B cell (primary cell): ENCODE measurements around the gene RNF223. TPM values are rescaled to one million over a fixed set of nuclear protein-coding genes. Genes with fewer than 3 reads are reported as not detected.

Experiments
- ATAC-seq: fragments of 200-7000 bp; cut with Tn5 transposase; one replicate; pipeline ENCODE4 v1.10.0; 2021; ENCODE audit warnings: low read depth, mild to moderate bottlenecking, moderate number of reproducible peaks, moderate library complexity
- CTCF ChIA-PET: fragments of 350-600 bp; sonication (Branson Sonifier 250); formaldehyde crosslinking; loops from one replicate; lab custom pipeline; 2021; ENCODE audit warnings: antibody characterized with exemption, inconsistent platforms; lab: Charles Lee
- POLR2A ChIA-PET: fragments of 350-600 bp; sonication (Branson Sonifier 250); formaldehyde crosslinking; loops from one replicate; lab custom pipeline; 2021; ENCODE audit warnings: antibody characterized with exemption; lab: Charles Lee
- DNase-seq: peaks from one replicate; pipeline ENCODE4 v3.0.0; 2013
- H2AFZ ChIP-seq: 2 replicates; pipeline ENCODE4 v1.6.1; 2012; ENCODE audit warnings: mild to moderate bottlenecking, low read depth, low read length; ENCODE audit not compliant: insufficient read depth, poor library complexity, severe bottlenecking
- H3K27ac ChIP-seq, 2 donors: 1 replicate in 1 of 2; 2 replicates in 1 of 2; pipeline ENCODE4 v1.5.1; 2012 to 2013; ENCODE audit warnings: low read length in 2 of 2, mild to moderate bottlenecking in 2 of 2, moderate library complexity in 1 of 2
- H3K27me3 ChIP-seq, 4 experiments: fragments of 200-600 bp in 1 of 4; sonication (generic) in 1 of 4; replicated peaks in 1 of 4; 1 replicate in 2 of 4; 2 replicates in 2 of 4; pipeline versions ENCODE4 v1.6.1 to v1.7.0; 2013 to 2016; ENCODE audit warnings: low read length in 3 of 4, mild to moderate bottlenecking in 2 of 4, mixed read lengths in 1 of 4, moderate library complexity in 1 of 4; ENCODE audit not compliant: insufficient read depth in 4 of 4, control insufficient read depth in 3 of 4; ENCODE audit errors: control extremely low read depth in 1 of 4
- H3K36me3 ChIP-seq, 2 experiments: replicated peaks in 1 of 2; 1 replicate in 1 of 2; 2 replicates in 1 of 2; pipeline versions ENCODE4 v1.6.1 to v1.7.1; 2013; ENCODE audit warnings: low read length in 1 of 2; ENCODE audit not compliant: insufficient read depth in 2 of 2, control insufficient read depth in 1 of 2; ENCODE audit errors: control extremely low read depth in 1 of 2, extremely low read depth in 1 of 2
- H3K4me1 ChIP-seq, 2 donors: fragments of 200-600 bp in 1 of 2; sonication (generic) in 1 of 2; 1 replicate in 1 of 2; 2 replicates in 1 of 2; pipeline versions ENCODE4 v1.5.1 to v1.6.1; 2013 to 2017; ENCODE audit warnings: low read length in 2 of 2; ENCODE audit not compliant: control insufficient read depth in 2 of 2, insufficient read depth in 2 of 2
- H3K4me2 ChIP-seq: replicated peaks from 2 replicates; pipeline ENCODE3; 2012; ENCODE audit warnings: mild to moderate bottlenecking, low read depth, low read length; ENCODE audit not compliant: poor library complexity, severe bottlenecking
- H3K4me3 ChIP-seq, 5 experiments: fragments of 200-600 bp in 1 of 5; sonication (generic) in 1 of 5; 1 replicate in 3 of 5; 2 replicates in 2 of 5; pipeline versions ENCODE4 v1.5.1 to v1.7.0; 2011 to 2016; ENCODE audit warnings: low read length in 4 of 5, mild to moderate bottlenecking in 4 of 5, low read depth in 2 of 5, control low read depth in 1 of 5, moderate library complexity in 1 of 5; ENCODE audit not compliant: insufficient read depth in 1 of 5; ENCODE audit errors: control extremely low read depth in 1 of 5, extremely low read depth in 1 of 5
- H3K79me2 ChIP-seq: fragments of 200-600 bp; sonication (generic); one replicate; pipeline ENCODE4 v1.6.0; 2016; ENCODE audit warnings: low read length; ENCODE audit not compliant: control insufficient read depth, insufficient read depth
- H3K9ac ChIP-seq: fragments of 200-600 bp; sonication (generic); 2 replicates; pipeline ENCODE4 v1.6.1; 2017; ENCODE audit warnings: mild to moderate bottlenecking, low read length, moderate library complexity
- H3K9me3 ChIP-seq, 3 donors: one replicate each; pipeline versions ENCODE4 v1.6.1 to v1.7.1; 2013; ENCODE audit warnings: low read length in 2 of 3; ENCODE audit not compliant: control insufficient read depth in 2 of 3, insufficient read depth in 1 of 3; ENCODE audit errors: control extremely low read depth in 1 of 3
- H4K20me1 ChIP-seq: 2 replicates; pipeline ENCODE4 v1.6.0; 2012; ENCODE audit warnings: mild to moderate bottlenecking, low read length; ENCODE audit not compliant: insufficient read depth, control insufficient read depth, poor library complexity, severe bottlenecking
- H3K27ac Mint-ChIP-seq: one replicate; pipeline ENCODE4 v1.8.0; 2021; ENCODE audit warnings: mixed read lengths
- H3K27me3 Mint-ChIP-seq: one replicate; pipeline ENCODE4 v1.8.0; 2021; ENCODE audit warnings: mixed read lengths
- H3K4me1 Mint-ChIP-seq: one replicate; pipeline ENCODE4 v1.8.0; 2021; ENCODE audit warnings: mixed read lengths
- H3K4me3 Mint-ChIP-seq: one replicate; pipeline ENCODE4 v1.8.0; 2021; ENCODE audit warnings: mixed read lengths
- H3K9me3 Mint-ChIP-seq: one replicate; pipeline ENCODE4 v1.8.0; 2022; ENCODE audit warnings: mixed read lengths; ENCODE audit not compliant: insufficient read depth
- CTCF ChIP-seq: fragments of 200-600 bp; IDR thresholded peaks from one replicate; pipeline ENCODE4 v1.8.0; 2022; ENCODE audit warnings: antibody characterized with exemption, mild to moderate bottlenecking
- EZH2 ChIP-seq: IDR thresholded peaks from 2 replicates; pipeline ENCODE4 v1.6.1; 2012; ENCODE audit warnings: borderline replicate concordance, low read depth, mild to moderate bottlenecking, moderate library complexity, low read length; ENCODE audit not compliant: insufficient read depth, poor library complexity, severe bottlenecking
- WGBS: methylation state at CpG from one replicate; pipeline ENCODE4 v1.1.5; 2013; ENCODE audit warnings: missing lambda C conversion rate; ENCODE audit not compliant: insufficient coverage; 5-methylcytosine and 5-hydroxymethylcytosine counted together
- intact Hi-C: fragments of 100-400 bp; cut with micrococcal nuclease; formaldehyde crosslinking; loops from one replicate; pipeline ENCODE4 v1.10.0; 2022
- polyA plus RNA-seq: library from polyadenylated mRNA; depleted of rRNA; stranded (reverse); fragments of >200 nt; gene quantifications from 2 replicates; pipeline ENCODE4 v1.2.3, GENCODE V29; 2012
- total RNA-seq, 2 donors: library from RNA; stranded (reverse); fragments of 120-200 nt in 1 of 2; gene quantifications; 1 replicate in 1 of 2; 2 replicates in 1 of 2; pipeline versions ENCODE4 v1.2.3 to v1.2.4, GENCODE V29; 2013 to 2022

Gene RNF223
- total and polyA plus RNA-seq, 2 donors (not counting 1 experiment from before 2014, with no cell fraction given), result not detected

- H3K4me2 ChIP-seq, result peak overlapping the region; percentile 69
- H3K27ac Mint-ChIP-seq, result peak overlapping the region; percentile 65
- peaks cover 0 to 54% (median 29%) of the 10 kb centered on the region in 4 experiments for H3K27me3 ChIP-seq
- H3K27me3 Mint-ChIP-seq, result peaks cover 2% of the 10 kb centered on the region
- TF ChIP-seq EZH2, result no peak
- TF ChIP-seq CTCF, result no peak
- peak overlapping the region; percentile 81 for H3K4me3 Mint-ChIP-seq
- H3K4me1 ChIP-seq, result peaks cover 44 to 45% of the 10 kb centered on the region in 2 donors
- H3K4me3 ChIP-seq, result no peak overlapping the region
- no peaks in the 10 kb centered on the region for H3K9me3 Mint-ChIP-seq
- no peaks in the 10 kb centered on the region for H3K36me3 ChIP-seq
- peaks cover 0 to 29% (median 0%) of the 10 kb centered on the region in 3 donors for H3K9me3 ChIP-seq
- intact Hi-C loops, result loop anchor here (1.0 to 10.0 kb wide), 2 partner anchors 30 to 49 kb away; partner anchors contain the start of gene ISG15
- H3K27ac ChIP-seq, result no peak overlapping the region
- H3K79me2 ChIP-seq, result no peaks in the 10 kb centered on the region
- DNase-seq, result no peak
- ChIA-PET CTCF (interaction anchor here (0.7 to 3.3 kb wide), 17 partner anchors 12 to 377 kb away, joined by 3 to 29 read pairs (median 5); partner anchors contain the start of genes AGRN, ISG15 and PERM1), POLR2A (interaction anchor here (0.6 to 2.5 kb wide), 9 partner anchors 23 to 189 kb away, joined by 3 to 27 read pairs (median 3); partner anchors contain the start of genes C1orf159 and ISG15)
- no peak for ATAC-seq
- peaks cover 12% of the 10 kb centered on the region for H4K20me1 ChIP-seq
- no peak overlapping the region for H3K9ac ChIP-seq
- H2AFZ ChIP-seq, result peak overlapping the region; percentile 48
- H3K4me1 Mint-ChIP-seq, result peaks cover 27% of the 10 kb centered on the region
- WGBS, result 58% methylated on average over 24 of the region's 24 CpGs
Observed at GRCh38 chr1:1063261-1063944, 10.7 kb downstream of the RNF223 start.
